Right atrium auricular region (tissue), 2 donors: ENCODE measurements around the gene GPT2. TPM values are rescaled to one million over a fixed set of nuclear protein-coding genes. Genes with fewer than 3 reads are reported as not detected.

Experiments
- DNase-seq: peaks from one replicate; pipeline ENCODE4 v3.0.0-alpha.2; 2019; ENCODE audit warnings: low spot score
- H3K27ac ChIP-seq, 2 donors: fragments of 200-600 bp; sonication (generic); 1 replicate in 1 of 2; 2 replicates in 1 of 2; pipeline ENCODE4 v1.5.1; 2016 to 2019
- H3K27me3 ChIP-seq, 2 donors: fragments of 200-600 bp; sonication (generic); one replicate each; pipeline versions ENCODE4 v1.5.1 to v1.6.0; 2017 to 2019
- H3K36me3 ChIP-seq: fragments of 200-600 bp; sonication (generic); one replicate; pipeline ENCODE4 v1.5.1; 2016
- H3K4me1 ChIP-seq, 2 donors: fragments of 200-600 bp; sonication (generic); one replicate each; pipeline versions ENCODE4 v1.5.1 to v1.6.0; 2017 to 2019
- H3K4me3 ChIP-seq, 2 donors: fragments of 200-600 bp; sonication (generic); 1 replicate in 1 of 2; 2 replicates in 1 of 2; pipeline ENCODE4 v1.5.1; 2017 to 2019; ENCODE audit warnings: mild to moderate bottlenecking in 1 of 2, moderate library complexity in 1 of 2
- H3K9me3 ChIP-seq, 2 donors: fragments of 200-600 bp; sonication (generic); one replicate each; pipeline ENCODE4 v1.5.1; 2019
- total RNA-seq, 2 donors: library from RNA; depleted of rRNA; stranded (reverse); fragments of >200 nt; gene quantifications; one replicate each; pipeline ENCODE4 v1.1.0, GENCODE V29; 2016
- TF ChIP-seq, protein P1 (sequence below), 2 donors: fragments of 200-600 bp; sonication (generic); IDR thresholded peaks; one replicate each; pipeline ENCODE4 v1.5.1; 2019; ENCODE audit warnings: antibody characterized with exemption in 2 of 2

Gene GPT2
- total RNA-seq, 2 donors from 2014 or later: 3.7 to 12.1 TPM

DNA sequence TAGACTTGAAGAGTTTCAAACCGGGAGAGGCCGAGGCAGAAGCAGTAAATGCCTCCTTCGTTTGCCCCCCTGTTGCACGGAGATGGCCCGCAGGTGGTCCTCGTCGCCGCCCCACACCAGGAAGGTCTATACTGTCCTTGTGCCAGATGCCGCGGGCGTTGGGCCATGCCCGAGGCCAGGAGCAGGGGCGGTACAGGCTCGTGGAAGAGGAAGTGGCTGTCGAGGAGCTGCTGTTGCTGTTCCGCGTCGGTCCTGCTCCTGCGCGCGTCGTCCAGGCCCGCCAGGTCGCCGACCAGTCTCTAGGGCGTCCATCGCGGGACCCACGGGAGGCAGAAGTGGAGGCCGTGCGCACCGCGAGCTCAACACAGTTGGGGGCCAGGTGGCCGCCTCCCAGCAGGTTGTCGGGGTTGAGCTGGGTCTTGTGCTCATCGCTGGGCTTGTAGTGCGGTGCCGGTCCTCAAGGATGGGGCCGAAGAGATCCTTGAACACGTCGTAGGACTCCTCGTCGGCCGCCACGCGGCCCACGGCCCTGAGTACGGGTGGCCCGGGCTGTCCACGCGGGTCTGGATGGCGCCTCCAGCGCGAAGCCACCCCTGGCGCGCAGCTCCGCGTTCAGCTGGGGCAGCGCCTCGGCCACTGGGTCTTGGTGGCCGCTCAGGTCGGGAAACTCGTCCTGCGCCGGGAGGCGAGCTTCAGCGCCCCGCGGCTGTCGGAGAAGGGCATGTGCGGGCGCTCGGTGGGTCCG, 40.1 kb upstream of the GPT2 start:
- no peak for DNase-seq
- H3K4me3 ChIP-seq: no peak overlapping the region
- H3K36me3 ChIP-seq: no peaks in the 10 kb centered on the region
- H3K27ac ChIP-seq: no peak overlapping the region
- TF ChIP-seq, protein P1, sequence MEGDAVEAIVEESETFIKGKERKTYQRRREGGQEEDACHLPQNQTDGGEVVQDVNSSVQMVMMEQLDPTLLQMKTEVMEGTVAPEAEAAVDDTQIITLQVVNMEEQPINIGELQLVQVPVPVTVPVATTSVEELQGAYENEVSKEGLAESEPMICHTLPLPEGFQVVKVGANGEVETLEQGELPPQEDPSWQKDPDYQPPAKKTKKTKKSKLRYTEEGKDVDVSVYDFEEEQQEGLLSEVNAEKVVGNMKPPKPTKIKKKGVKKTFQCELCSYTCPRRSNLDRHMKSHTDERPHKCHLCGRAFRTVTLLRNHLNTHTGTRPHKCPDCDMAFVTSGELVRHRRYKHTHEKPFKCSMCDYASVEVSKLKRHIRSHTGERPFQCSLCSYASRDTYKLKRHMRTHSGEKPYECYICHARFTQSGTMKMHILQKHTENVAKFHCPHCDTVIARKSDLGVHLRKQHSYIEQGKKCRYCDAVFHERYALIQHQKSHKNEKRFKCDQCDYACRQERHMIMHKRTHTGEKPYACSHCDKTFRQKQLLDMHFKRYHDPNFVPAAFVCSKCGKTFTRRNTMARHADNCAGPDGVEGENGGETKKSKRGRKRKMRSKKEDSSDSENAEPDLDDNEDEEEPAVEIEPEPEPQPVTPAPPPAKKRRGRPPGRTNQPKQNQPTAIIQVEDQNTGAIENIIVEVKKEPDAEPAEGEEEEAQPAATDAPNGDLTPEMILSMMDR (IDR thresholded peaks at IDR 0.05): no peak
- no peaks in the 10 kb centered on the region for H3K4me1 ChIP-seq
- no peaks in the 10 kb centered on the region for H3K27me3 ChIP-seq
- peaks cover 0 to 7% of the 10 kb centered on the region in 2 donors for H3K9me3 ChIP-seq

DNA sequence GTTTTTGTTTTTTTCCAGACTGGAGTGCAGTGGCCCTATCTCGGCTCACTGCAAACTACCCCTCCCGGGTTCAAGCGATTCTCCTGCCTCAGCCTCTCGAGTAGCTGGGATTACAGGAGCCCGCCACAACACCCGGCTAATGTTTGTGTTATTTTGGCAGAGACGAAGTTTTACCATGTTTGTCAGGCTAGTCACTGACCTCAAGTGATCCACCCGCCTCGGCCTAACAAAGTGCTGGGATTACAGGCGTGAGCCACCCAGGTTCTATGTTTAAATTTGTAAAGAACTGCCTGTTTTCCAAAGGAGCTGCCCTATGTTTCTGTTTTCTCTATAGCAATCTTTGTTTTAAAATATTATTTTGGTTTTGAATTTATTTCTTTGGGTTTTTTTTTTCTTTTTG, 39.4 kb upstream of the GPT2 start:
- Histone ChIP-seq H3K27me3 (no peaks in the 10 kb centered on the region), H3K9me3 (peaks cover 0 to 7% of the 10 kb centered on the region in 2 donors), H3K4me1 (no peaks in the 10 kb centered on the region), H3K36me3 (no peaks in the 10 kb centered on the region), H3K27ac (no peak overlapping the region), H3K4me3 (no peak overlapping the region)
- TF ChIP-seq, protein P1 (IDR thresholded peaks at IDR 0.05): no peak
- no peak for DNase-seq

DNA sequence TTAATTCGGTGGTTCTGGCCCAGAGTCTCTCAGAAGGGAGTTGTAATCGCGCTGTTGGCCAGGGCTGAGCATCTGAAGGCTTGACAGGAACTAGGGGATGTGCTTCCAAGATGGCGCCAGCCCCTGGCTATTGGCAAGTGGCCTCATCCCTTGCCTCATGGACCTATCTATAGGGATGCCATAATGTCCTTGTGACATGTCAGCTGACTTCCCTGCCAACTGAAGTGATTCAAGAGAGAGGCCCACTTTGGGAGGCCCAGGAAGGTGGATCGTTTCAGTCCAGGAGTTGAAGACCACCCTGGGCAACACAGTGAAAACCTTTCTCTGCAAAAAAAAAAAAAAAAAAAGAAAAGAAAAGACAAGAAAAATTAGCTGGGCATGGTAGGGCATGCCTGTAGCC, 38.2 kb upstream of the GPT2 start:
- Histone ChIP-seq H3K36me3 (no peaks in the 10 kb centered on the region), H3K27ac (no peak overlapping the region), H3K4me1 (no peaks in the 10 kb centered on the region), H3K4me3 (no peak overlapping the region), H3K27me3 (no peaks in the 10 kb centered on the region), H3K9me3 (peaks cover 0 to 7% of the 10 kb centered on the region in 2 donors)
- no peak for DNase-seq
- TF ChIP-seq, protein P1 (IDR thresholded peaks at IDR 0.05): no peak

DNA sequence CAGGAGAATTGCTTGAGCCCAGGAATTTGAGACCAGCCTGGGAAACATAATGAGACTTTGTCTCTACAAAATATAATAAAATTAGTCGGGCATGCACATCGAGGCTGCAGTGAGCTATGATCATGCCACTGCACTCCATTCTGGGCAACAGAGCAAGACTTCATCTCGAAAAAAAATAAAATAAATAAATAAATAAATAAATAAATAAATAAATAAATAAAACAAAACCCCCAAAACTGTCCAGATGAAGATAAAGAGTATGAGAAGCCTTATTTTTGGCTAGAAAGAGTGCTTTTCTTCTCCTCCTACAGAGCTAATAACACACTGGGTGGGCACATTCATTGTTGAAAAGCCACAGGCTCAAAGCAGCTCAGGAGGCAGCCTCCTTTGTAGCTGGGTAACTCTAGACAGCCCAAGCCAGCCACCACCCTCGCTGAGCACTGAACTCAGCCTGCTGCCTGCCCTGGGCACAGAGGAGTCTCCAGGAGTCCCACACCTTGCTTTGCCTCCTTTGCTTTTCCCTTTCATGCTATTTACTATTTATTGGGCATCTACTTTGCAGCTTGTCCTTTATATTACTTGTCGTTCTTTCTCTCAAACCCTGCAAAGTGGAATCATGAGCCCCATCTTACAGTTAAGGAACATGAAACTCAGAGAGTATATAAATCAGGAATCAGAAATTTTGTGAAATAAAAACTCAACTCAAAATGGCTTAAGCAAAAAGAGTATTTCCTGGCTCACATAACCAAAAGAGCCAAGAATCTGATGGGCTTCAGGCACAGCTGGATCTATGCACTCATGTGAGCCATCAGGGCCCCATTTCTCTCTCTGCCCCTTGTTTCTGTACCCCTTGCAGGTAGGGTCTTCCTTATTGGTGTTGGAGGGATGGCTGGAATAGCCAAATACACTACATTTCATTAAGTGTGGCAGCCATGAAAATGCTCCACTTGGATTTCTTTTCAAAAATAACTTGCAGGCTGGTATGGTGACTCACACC, 35.1 kb upstream of the GPT2 start:
- Histone ChIP-seq H3K27ac (no peak overlapping the region), H3K4me3 (no peak overlapping the region), H3K4me1 (no peaks in the 10 kb centered on the region), H3K36me3 (no peaks in the 10 kb centered on the region), H3K9me3 (no peaks in the 10 kb centered on the region), H3K27me3 (no peaks in the 10 kb centered on the region)
- DNase-seq: no peak
- TF ChIP-seq, protein P1 (IDR thresholded peaks at IDR 0.05): no peak

DNA sequence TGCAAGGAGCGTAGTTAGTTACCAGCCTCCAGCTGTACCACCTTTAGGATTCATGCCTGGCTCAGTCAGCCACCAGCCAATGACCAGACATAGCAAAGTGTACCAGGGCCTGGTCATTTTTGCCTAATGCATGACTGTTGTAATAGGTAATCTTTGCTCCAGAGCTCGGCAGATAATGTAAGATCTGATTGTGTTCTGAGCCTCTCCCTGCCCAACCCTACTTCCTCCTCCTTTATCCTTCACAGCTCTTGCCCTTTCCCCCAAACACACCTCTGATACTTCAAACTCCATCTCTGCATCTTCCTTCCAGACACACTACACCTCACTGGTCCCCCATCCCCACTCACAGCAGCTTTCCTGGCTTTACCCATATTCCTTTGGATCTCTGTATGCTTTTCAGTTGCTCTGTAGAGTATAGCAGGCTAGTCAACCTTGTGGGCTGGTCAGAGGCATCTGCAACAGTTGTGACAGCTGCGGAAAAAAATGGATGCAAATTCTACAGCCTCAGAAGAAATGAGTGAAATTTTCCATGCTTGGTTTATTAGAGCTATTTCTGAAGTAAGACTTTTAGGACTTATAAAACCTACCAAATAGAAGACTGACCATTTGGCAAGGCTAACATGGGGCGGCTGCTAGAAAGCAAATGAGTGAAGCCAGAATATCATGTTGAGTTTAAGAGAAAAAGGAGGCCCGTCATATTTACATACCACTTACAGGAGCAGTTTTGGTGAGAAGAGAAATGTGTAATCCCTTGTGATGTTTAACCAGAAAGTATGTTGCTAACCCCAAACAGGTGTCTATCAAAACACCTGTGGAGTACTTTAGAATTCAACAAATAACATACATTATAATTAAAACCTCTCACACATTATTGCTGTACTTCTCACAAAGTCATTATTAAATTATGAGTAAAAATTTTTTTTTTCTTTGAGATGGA, 33.3 kb upstream of the GPT2 start:
- Histone ChIP-seq H3K27me3 (no peaks in the 10 kb centered on the region), H3K36me3 (no peaks in the 10 kb centered on the region), H3K9me3 (no peaks in the 10 kb centered on the region), H3K27ac (no peak overlapping the region), H3K4me3 (no peak overlapping the region), H3K4me1 (no peaks in the 10 kb centered on the region)
- TF ChIP-seq, protein P1 (IDR thresholded peaks at IDR 0.05): no peak
- no peak for DNase-seq
